Activated effector memory CD4-positive, alpha-beta T cell treated with anti-CD3 and anti-CD28 coated beads, Interleukin-2, amount 50 U/mL, for 16 hours (primary cell): ENCODE results near the gene GNAZ.
A peak's percentile ranks its signal among the peaks of the same experiment; 100 is the strongest.
"Not testable (repeated sequence)": the region's sequence is repeated elsewhere in the genome, so short reads cannot be mapped to it uniquely, and the experiment has no call there.

Experiments
- DNase-seq: peaks from one replicate; pipeline ENCODE4 v3.0.0-alpha.2; 2020

The GNAZ gene

GRCh38 chr22:23122216-23122957 lies 52.1 kb downstream of the GNAZ start:
- DNase-seq, result no peak

GRCh38 chr22:23122992-23123803 lies 52.9 kb downstream of the GNAZ start:
- DNase-seq, result no peak

DNA sequence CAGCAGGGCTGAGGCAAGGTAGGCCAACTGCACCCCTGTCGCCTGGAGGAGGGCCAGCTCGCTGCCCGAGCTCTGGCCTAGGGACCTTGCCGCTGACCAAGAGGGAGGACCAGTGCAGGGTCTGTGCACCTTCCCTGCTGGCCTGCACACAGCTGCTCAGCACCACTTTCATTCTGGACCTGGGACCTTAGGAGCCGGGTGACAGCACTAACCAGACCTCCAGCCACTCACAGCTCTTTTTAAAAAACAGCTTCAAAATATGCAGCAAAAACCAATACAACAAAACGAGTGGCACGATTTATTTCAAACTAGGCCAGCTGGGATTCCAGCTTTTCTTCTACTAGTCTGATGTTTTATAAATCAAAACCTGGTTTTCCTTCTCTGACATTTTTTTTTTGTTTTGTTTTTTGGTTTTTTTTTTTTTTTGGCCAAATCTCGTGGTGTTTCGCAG lies 53.5 kb downstream of the GNAZ start:
- DNase-seq, result no peak

DNA sequence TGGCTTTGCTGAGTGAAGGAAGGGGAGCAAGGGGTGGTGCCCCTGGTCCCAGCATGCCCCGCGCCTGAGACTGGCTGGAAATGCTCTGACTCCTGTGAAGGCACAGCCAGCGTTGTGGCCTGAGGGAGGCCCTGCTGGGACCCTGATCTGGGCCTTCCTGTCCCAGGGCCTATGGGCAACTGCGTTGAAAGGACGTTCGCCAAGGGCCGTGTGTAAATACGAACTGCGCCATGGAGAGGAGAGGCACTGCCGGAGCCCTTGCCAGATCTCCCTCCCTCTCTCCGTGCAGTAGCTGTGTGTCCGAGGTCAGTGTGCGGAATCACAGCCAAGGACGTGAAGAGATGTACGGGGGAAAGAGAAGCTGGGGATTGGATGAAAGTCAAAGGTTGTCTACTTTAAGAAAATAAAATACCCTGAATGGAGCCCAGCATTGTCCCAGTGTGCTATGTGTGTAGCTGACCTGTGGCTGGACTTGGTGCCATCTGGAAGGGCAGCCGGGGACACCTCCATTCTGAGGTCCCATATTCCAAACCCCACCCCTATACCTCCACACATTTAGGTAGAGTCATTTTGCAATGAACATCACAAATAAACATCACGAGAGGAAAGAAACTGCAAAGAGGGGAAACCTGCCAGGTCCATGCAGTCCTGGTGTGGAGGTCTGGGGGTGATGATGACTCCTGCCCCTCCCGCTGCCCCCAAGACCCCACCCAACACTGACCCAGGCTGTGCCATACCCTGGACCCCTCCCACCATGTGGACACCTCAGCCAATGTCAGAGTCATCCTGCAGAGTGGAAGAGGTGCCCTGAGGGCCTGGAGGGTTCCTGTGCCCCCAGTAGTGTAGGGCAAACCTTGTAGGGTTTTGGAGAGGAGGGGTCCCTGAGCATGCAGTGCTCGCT lies 54.5 kb downstream of the GNAZ start:
- no peak for DNase-seq

- DNase-seq, result no peak
Observed at GRCh38 chr22:23125512-23126103, 55.3 kb downstream of the GNAZ start.

- DNase-seq, result no peak
Observed at GRCh38 chr22:23126165-23127054, 56.1 kb downstream of the GNAZ start.

- DNase-seq, result no peak
Observed at GRCh38 chr22:23127055-23127756, 56.9 kb downstream of the GNAZ start.

- DNase-seq, result no peak
Observed at GRCh38 chr22:23127788-23128187, 57.5 kb downstream of the GNAZ start.

- peak; percentile 87 for DNase-seq
Observed at GRCh38 chr22:23128269-23129108, 58.2 kb downstream of the GNAZ start.

DNA sequence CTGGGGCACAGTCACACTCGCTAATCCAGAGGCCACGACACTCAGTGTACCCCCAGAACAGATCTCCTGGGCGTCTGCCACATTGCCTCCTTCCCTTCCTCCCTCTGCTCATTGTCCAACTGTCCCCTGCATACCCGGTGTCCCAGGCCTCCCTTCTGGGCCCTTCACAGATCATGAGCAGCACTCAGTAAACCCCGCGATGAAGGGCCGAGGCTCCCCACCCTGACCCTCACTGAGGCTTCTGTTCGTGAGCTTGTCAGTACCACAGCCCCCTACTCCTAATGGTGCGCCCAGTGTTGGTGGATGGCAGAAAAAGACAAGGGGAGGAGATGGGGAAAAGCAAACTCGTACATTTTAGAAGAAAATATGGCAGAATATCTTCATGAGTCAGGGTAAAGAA lies 58.8 kb downstream of the GNAZ start:
- no peak for DNase-seq

- no peak for DNase-seq
Observed at GRCh38 chr22:23130697-23131096, 60.4 kb downstream of the GNAZ start.

- no peak for DNase-seq
Observed at GRCh38 chr22:23131931-23132330, 61.6 kb downstream of the GNAZ start.

DNA sequence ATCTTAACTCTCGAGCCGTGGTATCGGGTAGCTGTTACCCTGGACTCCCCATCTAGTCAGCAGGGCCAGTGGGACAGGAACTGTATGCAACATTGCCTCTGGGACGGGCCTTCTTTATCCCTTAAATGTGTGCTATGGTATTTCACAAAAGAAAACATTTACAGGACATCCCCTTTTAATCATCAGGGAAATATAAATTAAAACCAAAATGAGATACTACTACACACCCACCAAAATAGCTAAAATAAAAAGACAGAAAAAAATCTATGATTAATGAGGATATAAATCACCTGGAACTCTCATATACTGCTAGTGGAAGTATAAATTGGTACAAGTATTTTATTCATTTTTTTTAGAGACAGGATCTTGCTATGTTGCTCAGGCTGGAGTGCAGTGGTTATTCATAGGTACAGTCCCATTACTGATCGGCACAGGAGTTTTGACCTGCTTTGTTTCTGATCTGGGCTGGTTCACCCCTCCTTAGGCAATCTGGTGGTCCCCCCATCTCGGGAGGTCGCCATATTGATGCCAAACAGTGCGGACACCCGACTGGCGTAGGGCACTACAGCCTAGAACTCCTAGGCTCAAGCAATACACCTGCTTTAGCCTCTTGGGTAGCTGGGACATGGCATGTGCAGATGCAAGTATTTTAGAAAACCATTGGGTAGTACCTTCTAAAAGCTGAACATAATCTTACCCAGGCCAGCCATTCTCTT lies 62.2 kb downstream of the GNAZ start:
- no peak for DNase-seq

GRCh38 chr22:23133922-23134321 lies 63.6 kb downstream of the GNAZ start:
- no peak for DNase-seq

DNA sequence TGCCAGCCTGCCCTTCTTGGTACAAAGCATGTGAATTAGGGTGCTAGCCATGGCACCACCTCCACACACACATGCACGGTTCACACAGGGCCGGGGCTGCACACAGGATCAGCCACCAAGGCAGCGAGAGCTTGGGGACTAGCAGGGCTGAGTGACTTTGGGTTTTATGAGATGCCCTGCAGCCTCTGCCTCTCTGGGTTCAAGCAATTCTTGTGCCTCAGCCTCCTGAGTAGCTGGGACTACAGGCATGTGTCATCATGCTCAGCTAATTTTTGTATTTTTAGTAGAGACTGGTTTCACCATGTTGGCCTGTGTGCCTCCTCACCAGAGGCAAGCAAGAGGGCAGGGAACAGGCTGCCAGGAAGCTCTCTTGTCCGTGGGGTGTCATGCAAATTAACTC lies 66.7 kb downstream of the GNAZ start:
- DNase-seq, result not testable (repeated sequence)

DNA sequence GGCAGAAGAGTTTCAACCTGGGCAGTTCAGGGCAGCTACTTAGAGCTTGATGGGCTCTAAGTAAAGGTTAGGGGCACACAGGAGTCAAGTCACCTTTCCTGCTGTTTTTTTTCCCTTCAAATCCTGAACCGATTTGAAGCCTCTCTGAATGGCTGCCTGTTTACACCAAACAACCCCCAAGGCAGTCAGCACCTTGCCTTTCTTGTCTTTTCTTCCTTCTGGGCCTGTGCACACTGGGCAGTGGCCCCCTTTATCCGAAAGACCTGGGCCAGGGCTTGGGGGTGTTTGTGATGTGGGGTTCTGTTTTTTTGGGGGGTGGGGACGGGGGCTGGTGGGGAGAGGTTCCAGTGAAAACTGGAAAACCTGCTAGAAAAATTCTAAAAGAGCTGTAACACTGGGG lies 67.1 kb downstream of the GNAZ start:
- DNase-seq, result no peak

DNA sequence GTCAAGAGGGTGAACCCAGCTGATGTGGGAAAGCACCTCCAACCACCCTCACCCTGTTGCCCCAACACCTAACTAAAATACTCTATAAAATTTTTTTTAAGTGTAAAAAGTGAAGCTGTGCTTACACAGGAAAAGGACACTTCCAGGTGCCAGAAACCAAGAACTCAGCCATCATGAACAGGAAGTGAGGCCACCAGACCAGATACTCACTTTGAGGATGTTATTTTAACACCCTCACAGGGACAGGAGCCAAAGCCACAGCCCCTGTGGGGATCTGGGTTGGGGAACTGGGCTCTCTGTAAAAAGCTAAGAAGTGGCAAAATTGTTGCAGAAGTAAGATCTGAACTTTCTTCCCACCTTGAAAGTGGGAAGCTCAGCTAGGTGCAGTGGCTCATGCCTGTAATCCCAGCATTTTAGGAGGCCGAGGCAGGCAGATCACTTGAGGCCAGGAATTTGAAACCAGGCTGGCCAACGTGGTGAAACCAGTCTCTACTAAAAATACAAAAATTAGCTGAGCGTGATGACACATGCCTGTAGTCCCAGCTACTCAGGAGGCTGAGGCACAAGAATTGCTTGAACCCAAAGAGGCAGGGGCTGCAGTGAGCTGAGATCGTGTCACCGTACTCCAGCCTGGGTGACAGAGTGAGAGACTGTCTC lies 67.7 kb downstream of the GNAZ start:
- peak; percentile 64 for DNase-seq

- no peak for DNase-seq
Observed at GRCh38 chr22:23138584-23139435, 68.5 kb downstream of the GNAZ start.
